Breast epithelium (tissue), 4 donors: Measurements from ENCODE around the gene HES7. TPM values are rescaled to one million over a fixed set of nuclear protein-coding genes. Genes with fewer than 3 reads are reported as not detected.

Source experiments
- DNase-seq, 2 donors: peaks; one replicate each; pipeline ENCODE4 v3.0.0-alpha.2; 2019; ENCODE audit warnings: low spot score in 2 of 2
- H3K27ac ChIP-seq, 2 donors: fragments of 200-600 bp; sonication (generic) in 1 of 2; one replicate each; pipeline ENCODE4 v1.5.1; 2016 to 2019; ENCODE audit warnings: mild to moderate bottlenecking in 1 of 2
- H3K27me3 ChIP-seq, 2 donors: fragments of 200-600 bp; sonication (generic) in 1 of 2; one replicate each; pipeline versions ENCODE4 v1.5.1 to v1.6.0; 2017 to 2019; ENCODE audit warnings: control low read depth in 1 of 2, mild to moderate bottlenecking in 1 of 2
- H3K36me3 ChIP-seq: fragments of 200-600 bp; one replicate; pipeline ENCODE4 v1.5.1; 2019
- H3K4me1 ChIP-seq, 2 donors: fragments of 200-600 bp; sonication (generic); one replicate each; pipeline ENCODE4 v1.5.1; 2016 to 2019; ENCODE audit warnings: control low read depth in 1 of 2
- H3K4me3 ChIP-seq, 3 donors: fragments of 200-600 bp; sonication (generic); 1 replicate in 2 of 3; 2 replicates in 1 of 3; pipeline ENCODE4 v1.5.1; 2016 to 2019; ENCODE audit warnings: mild to moderate bottlenecking in 3 of 3, moderate library complexity in 2 of 3
- H3K9me3 ChIP-seq, 2 donors: fragments of 200-600 bp; sonication (generic) in 1 of 2; one replicate each; pipeline ENCODE4 v1.5.1; 2016 to 2019; ENCODE audit warnings: control low read depth in 1 of 2
- CTCF ChIP-seq, 3 donors: fragments of 450-650 bp; IDR thresholded peaks; one replicate each; pipeline ENCODE4 v1.5.1; 2016 to 2017; ENCODE audit warnings: antibody characterized with exemption in 3 of 3, mild to moderate bottlenecking in 3 of 3, moderate library complexity in 3 of 3
- POLR2A ChIP-seq: fragments of 450-650 bp; IDR thresholded peaks from one replicate; pipeline ENCODE4 v1.6.1; 2016; ENCODE audit warnings: antibody characterized with exemption, mild to moderate bottlenecking, moderate library complexity
- POLR2AphosphoS5 ChIP-seq, 3 donors: sonication (generic); formaldehyde crosslinking; IDR thresholded peaks; one replicate each; pipeline ENCODE4 v1.6.1; 2017; ENCODE audit warnings: antibody characterized with exemption in 3 of 3
- intact Hi-C: fragments of 100-400 bp; cut with DNase I; formaldehyde crosslinking; loops from one replicate; pipeline ENCODE4 v1.15.1; 2023; ENCODE audit warnings: low total_unique reads
- total RNA-seq, 3 donors: library from RNA; depleted of rRNA; stranded (reverse); fragments of >200 nt; gene quantifications; one replicate each; pipeline ENCODE4 v1.1.0, GENCODE V29; 2016

Gene HES7
- total RNA-seq, 3 donors from 2014 or later = not detected

GRCh38 chr17:8096541-8096940, 27.4 kb downstream of the HES7 start:
- TF ChIP-seq POLR2A (no peak), POLR2AphosphoS5 (IDR thresholded peaks at IDR 0.05) (no peak)
- Histone ChIP-seq H3K36me3 (no peaks in the 10 kb centered on the region), H3K27me3 (no peaks in the 10 kb centered on the region), H3K9me3 (no peaks in the 10 kb centered on the region), H3K4me3 (no peak overlapping the region), H3K27ac (no peak overlapping the region), H3K4me1 (no peaks in the 10 kb centered on the region)
- no peak for DNase-seq
- intact Hi-C loops = no loop called here

DNA sequence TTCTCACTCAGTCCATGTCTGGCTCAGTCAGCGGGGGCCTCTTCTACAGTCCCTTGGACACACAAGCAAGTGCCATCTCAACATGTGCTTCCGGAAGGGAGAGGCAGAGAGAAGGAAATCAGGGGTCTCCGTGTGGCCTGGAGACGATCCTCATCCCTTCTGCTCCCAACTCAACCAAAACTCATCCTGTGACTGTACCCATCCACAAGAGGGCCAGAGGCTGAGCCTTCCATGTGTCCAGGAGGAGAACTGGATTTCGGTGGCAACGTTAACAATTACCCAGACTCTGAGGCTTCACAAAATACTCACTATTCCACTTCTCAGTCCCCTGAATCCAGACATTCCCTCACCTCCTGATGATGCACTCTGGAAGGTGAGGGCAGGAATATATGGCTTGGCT, 28.5 kb downstream of the HES7 start:
- intact Hi-C loops = no loop called here
- H3K27ac ChIP-seq = no peak overlapping the region
- DNase-seq = no peak

GRCh38 chr17:8091033-8091687, 32.7 kb downstream of the HES7 start:
- intact Hi-C loops = no loop called here
- no peak for DNase-seq
- H3K27me3 ChIP-seq = peaks cover 0 to 3% of the 10 kb centered on the region in 2 donors
- H3K36me3 ChIP-seq = no peaks in the 10 kb centered on the region
- TF ChIP-seq POLR2AphosphoS5 (IDR thresholded peaks at IDR 0.05) = no peak
- no peak for TF ChIP-seq CTCF (IDR thresholded peaks at IDR 0.05)
- H3K4me1 ChIP-seq = no peaks in the 10 kb centered on the region
- no peaks in the 10 kb centered on the region for H3K9me3 ChIP-seq
- H3K27ac ChIP-seq = no peak overlapping the region
- no peak overlapping the region for H3K4me3 ChIP-seq

More for the DNA sequence above, 28.5 kb downstream of the HES7 start:
- Histone ChIP-seq H3K36me3 (no peaks in the 10 kb centered on the region), H3K4me1 (no peaks in the 10 kb centered on the region), H3K27me3 (no peaks in the 10 kb centered on the region), H3K9me3 (no peaks in the 10 kb centered on the region), H3K4me3 (no peak overlapping the region)
- TF ChIP-seq CTCF (IDR thresholded peaks at IDR 0.05) = no peak

DNA sequence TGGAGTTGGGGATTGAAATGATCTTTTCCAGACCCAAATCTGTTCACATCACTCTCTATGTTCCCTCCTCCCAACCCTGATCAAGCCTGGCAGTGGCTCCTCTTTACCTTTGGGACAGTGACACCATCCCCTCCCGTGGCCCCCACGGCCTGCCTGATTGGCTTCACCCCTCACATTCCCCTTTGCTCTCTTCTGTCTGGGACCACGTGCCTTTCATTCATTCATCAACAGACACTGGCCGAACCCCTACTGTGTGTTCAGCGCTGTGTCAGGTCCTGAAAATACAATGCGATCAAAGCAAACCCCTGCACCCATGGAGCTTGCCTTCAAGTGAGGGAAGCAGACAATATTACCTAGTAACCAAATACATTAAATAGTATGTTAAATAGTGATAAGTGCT, 34.2 kb downstream of the HES7 start:
- no peaks in the 10 kb centered on the region for H3K36me3 ChIP-seq
- no peak overlapping the region for H3K27ac ChIP-seq
- TF ChIP-seq CTCF (IDR thresholded peaks at IDR 0.05) (no peak), POLR2AphosphoS5 (IDR thresholded peaks at IDR 0.05) (no peak), POLR2A (no peak)
- no peaks in the 10 kb centered on the region for H3K4me1 ChIP-seq
- H3K27me3 ChIP-seq = peaks cover 0 to 4% of the 10 kb centered on the region in 2 donors
- DNase-seq = no peak
- intact Hi-C loops = no loop called here
- H3K4me3 ChIP-seq = no peak overlapping the region
- H3K9me3 ChIP-seq = no peaks in the 10 kb centered on the region

- H3K36me3 ChIP-seq = no peaks in the 10 kb centered on the region
Observed at GRCh38 chr17:8087952-8088230, 36.0 kb downstream of the HES7 start.

More at GRCh38 chr17:8087952-8088230, 36.0 kb downstream of the HES7 start:
- H3K4me1 ChIP-seq = no peaks in the 10 kb centered on the region
- H3K27me3 ChIP-seq = peaks cover 0 to 13% of the 10 kb centered on the region in 2 donors
- DNase-seq = no peak
- H3K27ac ChIP-seq = no peak overlapping the region
- H3K4me3 ChIP-seq = no peak overlapping the region
- TF ChIP-seq POLR2A = no peak
- TF ChIP-seq POLR2AphosphoS5 (IDR thresholded peaks at IDR 0.05) = no peak
- no peak for TF ChIP-seq CTCF (IDR thresholded peaks at IDR 0.05)
- intact Hi-C loops = no loop called here
- no peaks in the 10 kb centered on the region for H3K9me3 ChIP-seq
